Naive thymus-derived CD4-positive, alpha-beta T cell (primary cell): ENCODE measurements around the gene CC2D2A. TPM values are rescaled to one million over a fixed set of nuclear protein-coding genes. Genes with fewer than 3 reads are reported as not detected.

Experiments used
- ATAC-seq: fragments of 150-1000 bp; cut with Tn5 transposase; 2 replicates; pipeline ENCODE4 v1.10.0; 2021; ENCODE audit warnings: mild to moderate bottlenecking, moderate library complexity
- CTCF ChIA-PET: fragments of 350-600 bp; sonication (Branson Sonifier 250); formaldehyde crosslinking; loops from one replicate; lab custom pipeline; 2021; ENCODE audit warnings: antibody characterized with exemption; lab: Charles Lee
- POLR2A ChIA-PET: fragments of 350-600 bp; sonication (Branson Sonifier 250); formaldehyde crosslinking; loops from one replicate; lab custom pipeline; 2021; ENCODE audit warnings: antibody characterized with exemption, inconsistent platforms; lab: Charles Lee
- DNase-seq, 9 donors: peaks; one replicate each; pipeline versions ENCODE4 v3.0.0 to v3.0.0-alpha.2; 2020 to 2022; ENCODE audit warnings: mixed read lengths in 1 of 9
- H3K27ac ChIP-seq: one replicate; pipeline ENCODE4 v1.7.0; 2013; ENCODE audit warnings: mild to moderate bottlenecking, low read depth, low read length, moderate library complexity
- H3K27me3 ChIP-seq, 2 donors: one replicate each; pipeline ENCODE4 v1.7.0; 2013; ENCODE audit warnings: low read length in 2 of 2, mild to moderate bottlenecking in 2 of 2, moderate library complexity in 2 of 2; ENCODE audit not compliant: control insufficient read depth in 2 of 2, insufficient read depth in 2 of 2
- H3K36me3 ChIP-seq, 3 experiments: 1 replicate in 2 of 3; 2 replicates in 1 of 3; pipeline ENCODE4 v1.7.0; 2013; ENCODE audit warnings: low read length in 3 of 3, mild to moderate bottlenecking in 3 of 3, moderate library complexity in 1 of 3; ENCODE audit not compliant: insufficient read depth in 3 of 3, control insufficient read depth in 2 of 3
- H3K4me1 ChIP-seq, 2 donors: one replicate each; pipeline ENCODE4 v1.7.0; 2013; ENCODE audit warnings: low read length in 2 of 2, mild to moderate bottlenecking in 2 of 2, moderate library complexity in 1 of 2; ENCODE audit not compliant: control insufficient read depth in 2 of 2, insufficient read depth in 2 of 2
- H3K4me3 ChIP-seq: 2 replicates; pipeline ENCODE4 v1.7.0; 2013; ENCODE audit warnings: mild to moderate bottlenecking, low read length
- H3K9me3 ChIP-seq, 3 experiments: 1 replicate in 2 of 3; 2 replicates in 1 of 3; pipeline ENCODE4 v1.7.0; 2013; ENCODE audit warnings: low read length in 3 of 3; ENCODE audit not compliant: control insufficient read depth in 2 of 3
- H3K27ac Mint-ChIP-seq, 9 donors: one replicate each; pipeline ENCODE4 v1.8.0; 2020 to 2022; ENCODE audit warnings: mixed read lengths in 9 of 9, mild to moderate bottlenecking in 8 of 9, moderate library complexity in 5 of 9, inconsistent platforms in 2 of 9
- H3K27me3 Mint-ChIP-seq, 5 donors: one replicate each; pipeline ENCODE4 v1.8.0; 2021 to 2022; ENCODE audit warnings: mixed read lengths in 5 of 5, mild to moderate bottlenecking in 1 of 5
- H3K36me3 Mint-ChIP-seq, 5 donors: one replicate each; pipeline ENCODE4 v1.8.0; 2020 to 2022; ENCODE audit warnings: mixed read lengths in 5 of 5, mild to moderate bottlenecking in 3 of 5, inconsistent platforms in 1 of 5
- H3K4me1 Mint-ChIP-seq, 7 donors: one replicate each; pipeline ENCODE4 v1.8.0; 2020 to 2022; ENCODE audit warnings: mixed read lengths in 7 of 7, mild to moderate bottlenecking in 3 of 7, inconsistent platforms in 1 of 7
- H3K4me3 Mint-ChIP-seq, 10 donors: one replicate each; pipeline ENCODE4 v1.8.0; 2020 to 2022; ENCODE audit warnings: mild to moderate bottlenecking in 10 of 10, mixed read lengths in 10 of 10, moderate library complexity in 6 of 10, inconsistent platforms in 2 of 10
- H3K9me3 Mint-ChIP-seq, 11 donors: one replicate each; pipeline ENCODE4 v1.8.0; 2020 to 2022; ENCODE audit warnings: mixed read lengths in 11 of 11, mild to moderate bottlenecking in 4 of 11, inconsistent platforms in 1 of 11, moderate library complexity in 1 of 11
- intact Hi-C, 2 donors: fragments of 100-400 bp; cut with micrococcal nuclease; formaldehyde crosslinking; loops; one replicate each; pipeline ENCODE4 v1.15.1; 2023
- polyA plus RNA-seq, 2 donors: library from polyadenylated mRNA; unstranded; fragments of 300-500 nt; fragmentation: Illumina TruSeq; gene quantifications; one replicate each; pipeline ENCODE4 v1.2.3, GENCODE V29; 2021
- total RNA-seq, 6 experiments: library from RNA in 5 of 6; stranded (reverse) in 5 of 6; gene quantifications; 1 replicate in 5 of 6; 2 replicates in 1 of 6; pipeline ENCODE4 v1.2.3 and lab custom pipeline; 2021 to 2026

The CC2D2A gene
- total and polyA plus RNA-seq, 7 experiments from 2014 or later: 1.3 TPM; not detected in 6

GRCh38 chr4:15552557-15553362 lies 83.1 kb downstream of the CC2D2A start:
- Histone ChIP-seq H3K9me3 (no peaks in the 10 kb centered on the region), H3K36me3 (no peaks in the 10 kb centered on the region), H3K4me3 (no peak overlapping the region), H3K27me3 (no peaks in the 10 kb centered on the region), H3K4me1 (no peaks in the 10 kb centered on the region), H3K27ac (no peak overlapping the region)
- Mint-ChIP-seq H3K36me3 (peaks cover 0 to 14% (median 0%) of the 10 kb centered on the region in 5 donors), H3K27me3 (no peaks in the 10 kb centered on the region), H3K4me1 (peaks cover 0 to 7% (median 4%) of the 10 kb centered on the region in 7 donors), H3K9me3 (no peaks in the 10 kb centered on the region), H3K4me3 (no peak overlapping the region), H3K27ac (no peak overlapping the region)
- CTCF ChIA-PET: no interaction called here
- POLR2A ChIA-PET: no interaction called here
- intact Hi-C loops: no loop called here
- ATAC-seq (no peak), DNase-seq (no peak)

- no peak overlapping the region for H3K27ac Mint-ChIP-seq
- ATAC-seq: no peak
- H3K36me3 Mint-ChIP-seq: peaks cover 0 to 29% (median 0%) of the 10 kb centered on the region in 5 donors
These were observed 86.9 kb downstream of the CC2D2A start for GRCh38 chr4:15556511-15557092.

GRCh38 chr4:15557786-15558550 lies 88.3 kb downstream of the CC2D2A start:
- peak overlapping the region in 1 of 9 donors; percentile 18 for H3K27ac Mint-ChIP-seq
- POLR2A ChIA-PET: no interaction called here
- Histone ChIP-seq H3K27me3 (no peaks in the 10 kb centered on the region), H3K4me1 (no peaks in the 10 kb centered on the region), H3K27ac (no peak overlapping the region), H3K9me3 (no peaks in the 10 kb centered on the region), H3K4me3 (no peak overlapping the region), H3K36me3 (no peaks in the 10 kb centered on the region)
- H3K9me3 Mint-ChIP-seq: peaks cover 0 to 2% (median 0%) of the 10 kb centered on the region in 11 donors
- ATAC-seq (no peak), DNase-seq (no peak)
- CTCF ChIA-PET: no interaction called here
- peaks cover 0 to 10% (median 0%) of the 10 kb centered on the region in 7 donors for H3K4me1 Mint-ChIP-seq
- no peak overlapping the region for H3K4me3 Mint-ChIP-seq
- no peaks in the 10 kb centered on the region for H3K27me3 Mint-ChIP-seq
- intact Hi-C loops: no loop called here
- H3K36me3 Mint-ChIP-seq: peaks cover 0 to 36% (median 7%) of the 10 kb centered on the region in 5 donors

More at GRCh38 chr4:15556511-15557092, 86.9 kb downstream of the CC2D2A start:
- Histone ChIP-seq H3K4me3 (no peak overlapping the region), H3K27ac (no peak overlapping the region), H3K4me1 (no peaks in the 10 kb centered on the region), H3K27me3 (no peaks in the 10 kb centered on the region), H3K36me3 (no peaks in the 10 kb centered on the region), H3K9me3 (no peaks in the 10 kb centered on the region)
- H3K27me3 Mint-ChIP-seq: no peaks in the 10 kb centered on the region
- H3K4me1 Mint-ChIP-seq: peaks cover 0 to 7% (median 0%) of the 10 kb centered on the region in 7 donors
- H3K4me3 Mint-ChIP-seq: no peak overlapping the region
- DNase-seq: no peak
- ChIA-PET POLR2A (no interaction called here), CTCF (no interaction called here)
- intact Hi-C loops: no loop called here
- peaks cover 0 to 2% (median 0%) of the 10 kb centered on the region in 11 donors for H3K9me3 Mint-ChIP-seq

- Mint-ChIP-seq H3K27me3 (no peaks in the 10 kb centered on the region), H3K36me3 (peaks cover 0 to 40% (median 12%) of the 10 kb centered on the region in 5 donors), H3K9me3 (peaks cover 0 to 2% (median 0%) of the 10 kb centered on the region in 11 donors), H3K4me1 (peaks cover 0 to 9% (median 0%) of the 10 kb centered on the region in 7 donors), H3K4me3 (no peak overlapping the region), H3K27ac (no peak overlapping the region)
- ATAC-seq (no peak), DNase-seq (no peak)
- CTCF ChIA-PET: no interaction called here
- intact Hi-C loops: no loop called here
- Histone ChIP-seq H3K9me3 (no peaks in the 10 kb centered on the region), H3K27ac (no peak overlapping the region), H3K4me1 (no peaks in the 10 kb centered on the region), H3K36me3 (peaks cover 0 to 5% (median 0%) of the 10 kb centered on the region in 3 experiments), H3K4me3 (no peak overlapping the region), H3K27me3 (no peaks in the 10 kb centered on the region)
- POLR2A ChIA-PET: no interaction called here
These were observed 88.9 kb downstream of the CC2D2A start for GRCh38 chr4:15558561-15558960.

DNA sequence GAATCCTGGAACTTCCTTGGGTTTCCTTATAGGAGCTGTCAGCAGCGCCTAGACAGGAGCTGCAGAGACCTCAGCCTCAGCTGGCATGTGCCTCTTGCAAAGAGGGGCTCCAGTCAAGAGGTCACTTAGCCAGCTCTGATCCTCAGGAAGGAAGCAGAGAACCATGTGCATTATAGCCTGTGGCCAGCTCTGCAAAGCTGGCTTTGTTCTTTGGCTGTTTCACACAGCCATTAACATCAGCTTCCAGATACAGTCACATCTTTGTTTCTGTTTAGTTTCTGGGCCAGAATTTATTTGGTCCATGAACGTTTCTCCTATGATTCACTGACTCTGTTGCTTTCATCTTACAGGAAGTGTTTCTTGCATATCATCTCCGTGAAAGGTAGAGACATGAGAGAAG lies 92.4 kb downstream of the CC2D2A start:
- Mint-ChIP-seq H3K36me3 (peaks cover 4 to 52% (median 31%) of the 10 kb centered on the region in 5 donors), H3K4me1 (peaks cover 0 to 3% (median 0%) of the 10 kb centered on the region in 7 donors), H3K27ac (no peak overlapping the region), H3K4me3 (no peak overlapping the region), H3K27me3 (no peaks in the 10 kb centered on the region), H3K9me3 (peaks cover 0 to 2% (median 0%) of the 10 kb centered on the region in 11 donors)
- no peak overlapping the region for H3K27ac ChIP-seq
- ATAC-seq (no peak), DNase-seq (no peak)
- H3K4me3 ChIP-seq: no peak overlapping the region
- CTCF ChIA-PET: no interaction called here
- intact Hi-C loops: no loop called here
- peaks cover 0 to 8% (median 0%) of the 10 kb centered on the region in 3 experiments for H3K36me3 ChIP-seq
- POLR2A ChIA-PET: no interaction called here
- H3K4me1 ChIP-seq: no peaks in the 10 kb centered on the region
- no peaks in the 10 kb centered on the region for H3K27me3 ChIP-seq
- H3K9me3 ChIP-seq: no peaks in the 10 kb centered on the region

GRCh38 chr4:15562623-15563022 lies 92.9 kb downstream of the CC2D2A start:
- Mint-ChIP-seq H3K27ac (peak overlapping the region in 1 of 9 donors; percentile 16), H3K36me3 (peaks cover 4 to 56% (median 36%) of the 10 kb centered on the region in 5 donors), H3K9me3 (peaks cover 0 to 2% (median 0%) of the 10 kb centered on the region in 11 donors), H3K27me3 (no peaks in the 10 kb centered on the region), H3K4me3 (no peak overlapping the region), H3K4me1 (peaks cover 0 to 3% (median 0%) of the 10 kb centered on the region in 7 donors)
- ChIA-PET CTCF (no interaction called here), POLR2A (no interaction called here)
- H3K36me3 ChIP-seq: peaks cover 0 to 12% (median 0%) of the 10 kb centered on the region in 3 experiments
- ATAC-seq (no peak), DNase-seq (no peak)
- no peaks in the 10 kb centered on the region for H3K9me3 ChIP-seq
- no peak overlapping the region for H3K4me3 ChIP-seq
- no peak overlapping the region for H3K27ac ChIP-seq
- H3K27me3 ChIP-seq: no peaks in the 10 kb centered on the region
- H3K4me1 ChIP-seq: no peaks in the 10 kb centered on the region
- intact Hi-C loops: no loop called here
